Cardiac muscle cell (in vitro differentiated cells and primary cell): Measurements from ENCODE around the gene R3HCC1L. TPM values are rescaled to one million over a fixed set of nuclear protein-coding genes. Genes with fewer than 3 reads are reported as not detected.

Experiments
- DNase-seq, 2 donors: peaks; one replicate each; pipeline versions ENCODE4 v3.0.0 to v3.0.0-alpha.2; 2010 to 2017; ENCODE audit warnings: low read depth in 1 of 2, low spot score in 1 of 2
- H3K27ac ChIP-seq: fragments of 200-600 bp; sonication (generic); 2 replicates; pipeline ENCODE4 v1.5.1; 2016
- H3K27me3 ChIP-seq: fragments of 200-600 bp; sonication (generic); 2 replicates; pipeline ENCODE4 v1.6.0; 2016; ENCODE audit warnings: control low read depth
- H3K36me3 ChIP-seq: fragments of 200-600 bp; sonication (generic); 2 replicates; pipeline ENCODE4 v1.5.1; 2016; ENCODE audit warnings: control low read depth
- H3K4me1 ChIP-seq: fragments of 200-600 bp; sonication (generic); 2 replicates; pipeline ENCODE4 v1.8.1; 2017; ENCODE audit warnings: low read depth, mild to moderate bottlenecking, mixed run types
- H3K4me3 ChIP-seq: fragments of 200-600 bp; sonication (generic); 2 replicates; pipeline ENCODE4 v1.5.1; 2016; ENCODE audit warnings: mild to moderate bottlenecking
- H3K9me3 ChIP-seq: fragments of 200-600 bp; sonication (generic); 2 replicates; pipeline ENCODE4 v1.5.1; 2017; ENCODE audit warnings: low read depth, mild to moderate bottlenecking, control low read depth
- CTCF ChIP-seq: IDR thresholded peaks from 2 replicates; pipeline ENCODE4 v1.5.1; 2012; ENCODE audit warnings: low read depth, mild to moderate bottlenecking, low read length
- polyA plus RNA-seq: library from polyadenylated mRNA; unstranded; fragments of >200 nt; fragmentation: Nextera tagmentation; extraction: Ambion mirVana; gene quantifications from 2 replicates; pipeline ENCODE4 v1.2.1, GENCODE V29; 2016
- total RNA-seq: library from RNA; depleted of rRNA; stranded (reverse); fragments of >200 nt; gene quantifications from 2 replicates; pipeline ENCODE4 v1.2.3, GENCODE V29; 2016

The R3HCC1L gene
- total and polyA plus RNA-seq, 2 experiments from 2014 or later = 15.8 to 16.9 TPM

- DNase-seq = no peak
- Histone ChIP-seq H3K9me3 (no peaks in the 10 kb centered on the region), H3K4me1 (no peaks in the 10 kb centered on the region), H3K36me3 (no peaks in the 10 kb centered on the region), H3K27me3 (no peaks in the 10 kb centered on the region), H3K4me3 (no peak overlapping the region), H3K27ac (no peak overlapping the region)
- TF ChIP-seq CTCF = no peak
Measured at GRCh38 chr10:98096316-98096715, 38.1 kb upstream of the R3HCC1L start.

- Histone ChIP-seq H3K27ac (no peak overlapping the region), H3K9me3 (no peaks in the 10 kb centered on the region), H3K36me3 (no peaks in the 10 kb centered on the region), H3K4me1 (no peaks in the 10 kb centered on the region), H3K4me3 (no peak overlapping the region), H3K27me3 (no peaks in the 10 kb centered on the region)
- no peak for DNase-seq
- no peak for TF ChIP-seq CTCF
Measured at GRCh38 chr10:98096731-98097130, 37.7 kb upstream of the R3HCC1L start.

GRCh38 chr10:98097175-98097574 lies 37.3 kb upstream of the R3HCC1L start:
- TF ChIP-seq CTCF = no peak
- Histone ChIP-seq H3K36me3 (no peaks in the 10 kb centered on the region), H3K27ac (no peak overlapping the region)

GRCh38 chr10:98097616-98098015 lies 36.8 kb upstream of the R3HCC1L start:
- no peaks in the 10 kb centered on the region for H3K4me1 ChIP-seq
- H3K36me3 ChIP-seq = no peaks in the 10 kb centered on the region
- TF ChIP-seq CTCF = no peak
- no peak overlapping the region for H3K4me3 ChIP-seq
- H3K27ac ChIP-seq = no peak overlapping the region
- no peaks in the 10 kb centered on the region for H3K9me3 ChIP-seq
- no peak for DNase-seq
- H3K27me3 ChIP-seq = no peaks in the 10 kb centered on the region

More at GRCh38 chr10:98097175-98097574, 37.3 kb upstream of the R3HCC1L start:
- H3K27me3 ChIP-seq = no peaks in the 10 kb centered on the region
- no peaks in the 10 kb centered on the region for H3K9me3 ChIP-seq
- no peak overlapping the region for H3K4me3 ChIP-seq
- no peak for DNase-seq
- no peaks in the 10 kb centered on the region for H3K4me1 ChIP-seq

GRCh38 chr10:98098247-98098646 lies 36.2 kb upstream of the R3HCC1L start:
- H3K27ac ChIP-seq = no peak overlapping the region
- no peaks in the 10 kb centered on the region for H3K4me1 ChIP-seq
- no peaks in the 10 kb centered on the region for H3K9me3 ChIP-seq
- no peaks in the 10 kb centered on the region for H3K36me3 ChIP-seq
- no peak overlapping the region for H3K4me3 ChIP-seq
- DNase-seq = no peak
- no peaks in the 10 kb centered on the region for H3K27me3 ChIP-seq
- no peak for TF ChIP-seq CTCF

GRCh38 chr10:98100476-98100875 lies 34.0 kb upstream of the R3HCC1L start:
- TF ChIP-seq CTCF = no peak

More at GRCh38 chr10:98100476-98100875, 34.0 kb upstream of the R3HCC1L start:
- H3K9me3 ChIP-seq = no peaks in the 10 kb centered on the region
- no peaks in the 10 kb centered on the region for H3K27me3 ChIP-seq
- H3K36me3 ChIP-seq = no peaks in the 10 kb centered on the region
- no peaks in the 10 kb centered on the region for H3K4me1 ChIP-seq
- H3K27ac ChIP-seq = no peak overlapping the region
- H3K4me3 ChIP-seq = no peak overlapping the region
- DNase-seq = no peak
